Brain microvascular endothelial cell (primary cell): ENCODE data around the gene DAB1.

Source experiments
- DNase-seq: peaks from one replicate; pipeline ENCODE4 v3.0.0-alpha.2; 2020
- H3K27ac ChIP-seq: fragments of 250-450 bp; sonication (Bioruptor Pico); 2 replicates; pipeline ENCODE4 v1.5.1; 2020; ENCODE audit warnings: mild to moderate bottlenecking, moderate library complexity
- H3K27me3 ChIP-seq: fragments of 250-450 bp; sonication (Bioruptor Pico); replicated peaks from 2 replicates; pipeline ENCODE4 v1.5.1; 2020; ENCODE audit warnings: mild to moderate bottlenecking
- H3K36me3 ChIP-seq: fragments of 250-450 bp; sonication (Bioruptor Pico); replicated peaks from 2 replicates; pipeline ENCODE4 v1.5.1; 2020; ENCODE audit warnings: mild to moderate bottlenecking
- H3K4me3 ChIP-seq: 2 replicates; pipeline ENCODE4 v1.5.1; 2011; ENCODE audit warnings: low read depth, mild to moderate bottlenecking, control low read depth, low read length, moderate library complexity
- in situ Hi-C: cut with HindIII; loops from 2 replicates; pipeline ENCODE4 v1.10.0; 2017; ENCODE audit warnings: low sequenced_read_pairs, low pct_ligation_motif_present
- TF ChIP-seq, protein P1 (sequence below): IDR thresholded peaks from 2 replicates; pipeline ENCODE4 v1.5.1; 2011; ENCODE audit warnings: low read depth, mild to moderate bottlenecking, moderate library complexity, low read length, control low read depth, inconsistent platforms; ENCODE audit errors: missing control alignments

The DAB1 gene

DNA sequence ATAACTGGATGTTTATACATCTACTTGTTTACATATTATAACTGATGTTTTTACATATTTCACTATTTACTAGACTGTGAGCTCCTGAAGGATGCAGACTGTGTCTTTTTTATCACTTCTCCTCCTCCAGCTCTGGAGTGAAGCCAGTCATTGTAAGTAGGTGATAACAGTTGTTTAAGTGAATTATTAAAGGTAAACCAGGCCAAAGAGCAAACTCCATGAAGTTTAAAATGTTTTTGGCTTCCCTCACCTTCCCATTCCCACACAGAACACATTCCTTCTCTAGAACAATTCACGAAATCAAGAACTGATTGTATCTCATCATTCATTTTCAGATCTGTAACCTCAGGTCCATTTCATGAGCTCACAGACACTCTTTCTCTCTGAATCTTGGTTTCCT lies 98.3 kb downstream of the DAB1 start:
- no peak for DNase-seq

DNA sequence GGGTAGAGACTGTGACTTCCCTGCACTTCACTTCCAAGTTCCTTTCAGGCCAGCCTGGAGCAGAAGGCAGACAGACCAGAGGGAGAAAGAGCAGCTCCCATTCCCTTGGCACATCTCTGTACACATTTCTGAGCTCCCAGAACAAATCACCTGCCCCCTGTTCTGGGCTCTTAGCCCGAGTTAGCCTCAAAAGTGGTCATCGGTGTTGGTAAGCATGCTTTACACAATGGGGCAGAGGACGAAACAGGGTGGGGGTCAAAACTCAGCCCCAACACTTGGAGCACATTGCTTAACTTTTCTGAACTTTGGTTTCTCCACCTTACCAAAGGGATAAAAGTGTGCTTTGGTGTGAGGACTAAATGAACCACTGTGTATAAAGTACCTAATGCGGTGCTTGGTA lies 98.7 kb downstream of the DAB1 start:
- TF ChIP-seq, protein P1, sequence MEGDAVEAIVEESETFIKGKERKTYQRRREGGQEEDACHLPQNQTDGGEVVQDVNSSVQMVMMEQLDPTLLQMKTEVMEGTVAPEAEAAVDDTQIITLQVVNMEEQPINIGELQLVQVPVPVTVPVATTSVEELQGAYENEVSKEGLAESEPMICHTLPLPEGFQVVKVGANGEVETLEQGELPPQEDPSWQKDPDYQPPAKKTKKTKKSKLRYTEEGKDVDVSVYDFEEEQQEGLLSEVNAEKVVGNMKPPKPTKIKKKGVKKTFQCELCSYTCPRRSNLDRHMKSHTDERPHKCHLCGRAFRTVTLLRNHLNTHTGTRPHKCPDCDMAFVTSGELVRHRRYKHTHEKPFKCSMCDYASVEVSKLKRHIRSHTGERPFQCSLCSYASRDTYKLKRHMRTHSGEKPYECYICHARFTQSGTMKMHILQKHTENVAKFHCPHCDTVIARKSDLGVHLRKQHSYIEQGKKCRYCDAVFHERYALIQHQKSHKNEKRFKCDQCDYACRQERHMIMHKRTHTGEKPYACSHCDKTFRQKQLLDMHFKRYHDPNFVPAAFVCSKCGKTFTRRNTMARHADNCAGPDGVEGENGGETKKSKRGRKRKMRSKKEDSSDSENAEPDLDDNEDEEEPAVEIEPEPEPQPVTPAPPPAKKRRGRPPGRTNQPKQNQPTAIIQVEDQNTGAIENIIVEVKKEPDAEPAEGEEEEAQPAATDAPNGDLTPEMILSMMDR, result no peak

More for the DNA sequence above, 98.3 kb downstream of the DAB1 start:
- no peaks in the 10 kb centered on the region for H3K27me3 ChIP-seq
- no peaks in the 10 kb centered on the region for H3K36me3 ChIP-seq
- no peak overlapping the region for H3K27ac ChIP-seq
- TF ChIP-seq, protein P1, result no peak
- in situ Hi-C loops, result no loop called here
- H3K4me3 ChIP-seq, result no peak overlapping the region

DNA sequence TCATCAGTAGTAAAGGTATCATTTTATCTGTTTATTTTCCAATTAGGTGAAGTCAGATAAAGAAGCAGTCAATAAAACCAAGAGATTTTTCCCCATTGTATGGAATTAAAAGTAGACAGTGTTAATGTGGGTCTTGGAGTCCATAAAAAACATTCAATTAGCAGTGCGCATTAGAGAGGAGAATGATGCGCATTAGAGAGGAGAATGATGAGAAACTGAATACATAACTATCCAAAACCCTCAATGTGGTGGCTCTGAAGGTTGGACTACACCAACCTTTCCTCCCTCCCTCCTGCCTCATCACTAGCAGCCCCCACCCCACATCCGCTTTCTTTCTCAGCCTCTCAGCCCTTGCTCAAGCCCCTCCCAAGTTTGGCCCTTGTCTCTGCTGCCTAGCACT lies 99.5 kb downstream of the DAB1 start:
- Histone ChIP-seq H3K4me3 (no peak overlapping the region), H3K36me3 (no peaks in the 10 kb centered on the region), H3K27me3 (no peaks in the 10 kb centered on the region), H3K27ac (no peak overlapping the region)
- no peak for DNase-seq
- in situ Hi-C loops, result no loop called here
- TF ChIP-seq, protein P1, result no peak

More for the DNA sequence above, 98.7 kb downstream of the DAB1 start:
- H3K27ac ChIP-seq, result no peak overlapping the region
- in situ Hi-C loops, result no loop called here
- H3K27me3 ChIP-seq, result no peaks in the 10 kb centered on the region
- no peaks in the 10 kb centered on the region for H3K36me3 ChIP-seq
- DNase-seq, result no peak
- H3K4me3 ChIP-seq, result no peak overlapping the region

DNA sequence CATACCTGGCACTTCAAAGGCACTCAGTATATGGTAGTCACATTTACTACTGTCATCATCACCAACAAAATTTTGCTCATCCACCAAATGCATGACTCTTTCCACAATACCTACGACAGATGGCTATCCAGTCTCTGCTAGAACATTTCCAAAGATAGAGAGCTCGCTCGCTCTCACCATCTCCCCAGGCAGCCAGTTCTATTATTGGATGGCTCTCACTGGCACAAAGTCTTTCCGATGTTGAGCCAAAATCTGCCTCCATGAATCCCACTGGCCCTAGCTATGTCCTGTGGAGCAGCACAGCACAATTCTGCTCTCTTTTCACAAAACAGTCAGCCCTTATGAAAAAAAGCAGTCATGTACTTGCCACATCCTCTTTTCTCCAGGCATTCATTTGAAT lies 102.1 kb downstream of the DAB1 start:
- Histone ChIP-seq H3K4me3 (no peak overlapping the region), H3K27ac (no peak overlapping the region), H3K27me3 (no peaks in the 10 kb centered on the region), H3K36me3 (no peaks in the 10 kb centered on the region)
- TF ChIP-seq, protein P1, result no peak
- in situ Hi-C loops, result no loop called here
- no peak for DNase-seq

DNA sequence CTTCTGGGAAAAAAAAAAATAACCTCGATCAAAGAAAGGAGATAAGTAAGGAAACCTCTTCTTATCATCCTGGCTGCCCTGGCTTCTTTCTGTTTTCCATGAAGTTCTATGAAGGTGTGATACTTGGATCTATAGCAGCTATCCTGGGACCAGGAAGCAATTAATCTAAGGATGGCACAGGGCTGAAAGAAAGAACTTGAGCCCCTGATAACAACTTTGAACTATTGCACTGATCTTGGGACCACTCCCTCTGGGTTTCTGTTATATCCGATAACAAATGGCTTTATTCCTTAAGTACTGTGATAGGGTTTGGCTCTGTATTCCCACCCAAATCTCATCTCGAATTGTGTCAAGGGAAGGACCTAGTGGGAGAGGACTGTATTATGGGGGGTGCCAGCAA lies 104.1 kb downstream of the DAB1 start:
- no peaks in the 10 kb centered on the region for H3K27me3 ChIP-seq
- DNase-seq, result no peak
- in situ Hi-C loops, result no loop called here
- no peak overlapping the region for H3K27ac ChIP-seq
- no peak overlapping the region for H3K4me3 ChIP-seq
- no peaks in the 10 kb centered on the region for H3K36me3 ChIP-seq
- TF ChIP-seq, protein P1, result no peak

DNA sequence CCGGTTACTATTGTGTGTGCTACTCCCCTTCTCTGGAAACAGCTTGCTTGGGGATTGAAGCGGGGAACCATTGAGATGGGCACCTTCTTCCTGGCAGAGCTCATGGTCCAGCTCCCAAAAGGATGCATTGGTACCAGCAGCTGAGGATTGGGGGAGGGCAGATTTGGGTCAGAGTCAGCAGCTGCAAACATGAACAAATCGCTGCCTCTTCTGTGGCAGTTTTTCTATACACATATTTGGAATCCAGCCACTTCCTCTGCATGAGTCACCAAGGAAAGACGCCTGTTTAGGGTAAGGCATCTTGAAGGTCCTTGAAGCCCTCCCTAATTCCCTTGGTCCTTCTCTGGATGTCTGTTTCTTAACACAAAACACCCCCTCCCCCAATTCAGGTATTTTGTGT lies 104.7 kb downstream of the DAB1 start:
- no peaks in the 10 kb centered on the region for H3K36me3 ChIP-seq
- peak; percentile 6 for DNase-seq
- no peak overlapping the region for H3K27ac ChIP-seq
- no peak overlapping the region for H3K4me3 ChIP-seq
- TF ChIP-seq, protein P1, result no peak
- H3K27me3 ChIP-seq, result no peaks in the 10 kb centered on the region
- in situ Hi-C loops, result no loop called here
